K562 (cell line): ENCODE measurements around the gene CARMIL3. TPM values are rescaled to one million over a fixed set of nuclear protein-coding genes. Genes with fewer than 3 reads are reported as not detected.

ENCODE experiments used
- ATAC-seq: fragments of 200-7000 bp; cut with Tn5 transposase; 3 replicates; pipeline ENCODE4 v1.9.1; 2020; ENCODE audit warnings: moderate library complexity
- BruUV-seq: library from RNA; stranded (reverse); fragments of 400-500 nt; replicated peaks from 2 replicates; lab custom pipeline; 2021; lab: Mats Ljungman, UMichigan
- CTCF ChIA-PET: fragments of 300-600 bp; formaldehyde crosslinking; extraction: SDS; loops from one replicate; lab custom pipeline; 2021; ENCODE audit warnings: low intra/inter-chr PET ratio; lab: Yijun Ruan, JAX
- POLR2A ChIA-PET: fragments of 300-600, 350-650 bp; sonication (Branson Sonifier 250); formaldehyde crosslinking; extraction: SDS; loops from one replicate; lab custom pipeline; 2021; ENCODE audit warnings: antibody characterized with exemption, inconsistent platforms; lab: Yijun Ruan, JAX
- DNase-seq, 4 experiments: peaks; one replicate each; pipeline versions ENCODE4 v3.0.0 to v3.0.0-alpha.2; 2011 to 2018; ENCODE audit warnings: low spot score in 3 of 4, mixed read lengths in 3 of 4; ENCODE audit errors: extremely low read depth in 1 of 4
- FAIRE-seq: peaks from 2 replicates; lab custom pipeline; 2011; peaks lifted over from hg19 to GRCh38; lab: Jason Lieb, UNC
- H2AFZ ChIP-seq: 2 replicates; pipeline ENCODE4 v1.6.0; 2011; ENCODE audit warnings: low read depth, low read length, control low read depth, inconsistent platforms
- H3K27ac ChIP-seq: fragments of 200-600 bp; 3 replicates; pipeline ENCODE4 v1.8.0; 2011; ENCODE audit warnings: low read depth, mild to moderate bottlenecking, control low read depth, inconsistent platforms, low read length, moderate library complexity, mixed read lengths; ENCODE audit errors: extremely low read depth
- H3K27me3 ChIP-seq, 2 experiments: fragments of 300-600 bp in 1 of 2; 2 replicates in 1 of 2; 3 replicates in 1 of 2; pipeline versions ENCODE4 v1.6.0 to v1.8.0; 2011; ENCODE audit warnings: inconsistent platforms in 2 of 2, low read length in 2 of 2, mild to moderate bottlenecking in 1 of 2, mixed read lengths in 1 of 2, moderate library complexity in 1 of 2; ENCODE audit not compliant: control insufficient read depth in 2 of 2, insufficient read depth in 2 of 2
- H3K36me3 ChIP-seq: fragments of 300-600 bp; 3 replicates; pipeline ENCODE4 v1.8.0; 2011; ENCODE audit warnings: mild to moderate bottlenecking, low read length, inconsistent platforms; ENCODE audit not compliant: control insufficient read depth, insufficient read depth
- H3K4me1 ChIP-seq, 2 experiments: fragments of 200-600 bp in 1 of 2; replicated peaks in 1 of 2; 2 replicates in 1 of 2; 3 replicates in 1 of 2; pipeline versions ENCODE4 v1.5.1 to v1.8.0; 2011; ENCODE audit warnings: inconsistent platforms in 2 of 2, low read length in 2 of 2, mild to moderate bottlenecking in 1 of 2, mixed read lengths in 1 of 2, moderate library complexity in 1 of 2; ENCODE audit not compliant: control insufficient read depth in 2 of 2, insufficient read depth in 2 of 2
- H3K4me2 ChIP-seq: 2 replicates; pipeline ENCODE4 v1.6.1; 2011; ENCODE audit warnings: low read length, control low read depth, inconsistent platforms, mixed read lengths; ENCODE audit not compliant: insufficient read depth
- H3K4me3 ChIP-seq: fragments of 200-600 bp; sonication (generic), shearing (Covaris generic); 2 replicates; pipeline ENCODE4 v1.5.1; 2016; ENCODE audit warnings: control low read depth, inconsistent platforms
- H3K79me2 ChIP-seq: fragments of 200-600 bp; 3 replicates; pipeline ENCODE4 v1.8.0; 2011; ENCODE audit warnings: low read length, inconsistent platforms; ENCODE audit not compliant: control insufficient read depth, insufficient read depth
- H3K9ac ChIP-seq, 2 experiments: 2 replicates each; pipeline versions ENCODE4 v1.6.0 to v1.6.1; 2011; ENCODE audit warnings: low read depth in 2 of 2, low read length in 2 of 2, control low read depth in 1 of 2, inconsistent platforms in 1 of 2, mild to moderate bottlenecking in 1 of 2, mixed read lengths in 1 of 2; ENCODE audit not compliant: insufficient read depth in 1 of 2
- H3K9me1 ChIP-seq: one replicate; pipeline ENCODE4 v1.6.0; 2011; ENCODE audit warnings: inconsistent platforms, mild to moderate bottlenecking, low read length, moderate library complexity; ENCODE audit not compliant: control insufficient read depth, insufficient read depth
- H3K9me3 ChIP-seq: replicated peaks from 2 replicates; pipeline ENCODE4 v1.5.1; 2011; ENCODE audit warnings: low read depth, low read length, inconsistent platforms; ENCODE audit not compliant: control insufficient read depth, insufficient read depth
- H4K20me1 ChIP-seq: replicated peaks from 2 replicates; pipeline ENCODE4 v1.6.1; 2011; ENCODE audit warnings: low read length, inconsistent platforms, mixed read lengths; ENCODE audit not compliant: control insufficient read depth, insufficient read depth
- CBX2 ChIP-seq: fragments of 200-600 bp; sonication (generic); IDR thresholded peaks from one replicate; pipeline ENCODE4 v1.6.1; 2012; ENCODE audit warnings: mild to moderate bottlenecking, low read length, inconsistent platforms; ENCODE audit not compliant: insufficient read depth, poor library complexity, severe bottlenecking
- MTA1 ChIP-seq: fragments of 450-650 bp; IDR thresholded peaks from 2 replicates; pipeline ENCODE4 v1.6.1; 2017; ENCODE audit warnings: borderline replicate concordance
- PML ChIP-seq: IDR thresholded peaks from 2 replicates; pipeline ENCODE4 v1.6.1; 2012; ENCODE audit warnings: low read length, inconsistent platforms
- TEAD4 ChIP-seq, 2 experiments: sonication (generic) in 1 of 2; formaldehyde crosslinking in 1 of 2; IDR thresholded peaks; 2 replicates each; pipeline versions ENCODE4 v1.6.1 to v1.8.0; 2012 to 2022; ENCODE audit warnings: borderline replicate concordance in 1 of 2, inconsistent platforms in 1 of 2, low read length in 1 of 2, mild to moderate bottlenecking in 1 of 2, missing genetic modification reagents in 1 of 2
- YBX1 ChIP-seq: fragments of 450-650 bp; IDR thresholded peaks from 2 replicates; pipeline ENCODE4 v1.7.1; 2016; ENCODE audit warnings: mild to moderate bottlenecking
- ZBTB26 ChIP-seq: fragments of 450-650 bp; formaldehyde crosslinking; IDR thresholded peaks from 2 replicates; pipeline ENCODE4 v1.4.0; 2022; ENCODE audit warnings: missing genetic modification characterization
- ZNF140 ChIP-seq: fragments of 250-450 bp; sonication (Bioruptor Pico); IDR thresholded peaks from 2 replicates; pipeline ENCODE4 v1.8.0; 2021; ENCODE audit warnings: moderate library complexity, mild to moderate bottlenecking, inconsistent platforms
- ZNF318 ChIP-seq, 2 experiments: fragments of 450-650 bp; IDR thresholded peaks; 2 replicates each; pipeline ENCODE4 v1.6.1; 2016; ENCODE audit warnings: mild to moderate bottlenecking in 2 of 2, borderline replicate concordance in 1 of 2, low read depth in 1 of 2, moderate library complexity in 1 of 2
- ZNF77 ChIP-seq: fragments of 250-450 bp; sonication (Bioruptor Pico); IDR thresholded peaks from 2 replicates; pipeline ENCODE4 v1.5.0; 2020
- ZNF830 ChIP-seq: fragments of 250-450 bp; sonication (Bioruptor Pico); IDR thresholded peaks from 2 replicates; pipeline ENCODE4 v1.5.0; 2021; ENCODE audit warnings: mild to moderate bottlenecking
- WGBS: fragments of 100-300 bp; shearing (Covaris generic); methylation state at CpG from one replicate; pipeline ENCODE4 v1.1.6; 2016; ENCODE audit warnings: low coverage, mixed read lengths; ENCODE audit not compliant: insufficient coverage; ENCODE audit errors: missing lambda C conversion rate; 5-methylcytosine and 5-hydroxymethylcytosine counted together
- in situ Hi-C: fragments of 300-500 bp; cut with MboI; formaldehyde crosslinking; loops from 4 replicates; pipeline ENCODE4 v1.15.0; 2018; ENCODE audit warnings: inconsistent platforms, mixed read lengths
- intact Hi-C: fragments of 100-400 bp; cut with micrococcal nuclease; formaldehyde crosslinking; loops from 2 replicates; pipeline ENCODE4 v1.14.2; 2022
- polyA plus RNA-seq, 8 experiments: library from polyadenylated mRNA; depleted of rRNA in 4 of 8; stranded (reverse) in 5 of 8; unstranded in 3 of 8; fragments of >200 nt; fragmentation: Nextera tagmentation in 2 of 8; fragmentation: Illumina TruSeq in 1 of 8; extraction: Ambion mirVana in 2 of 8; extraction: Trizol in 1 of 8; gene quantifications; 2 replicates each; pipeline versions ENCODE4 v1.2.1 to v1.2.3, GENCODE V29; 2011 to 2014; ENCODE audit warnings: inconsistent platforms in 1 of 8, missing spikeins in 1 of 8
- total RNA-seq, 7 experiments: library from RNA; depleted of rRNA in 6 of 7; stranded (reverse); fragments of >200 nt in 6 of 7; fragmentation: Illumina TruSeq in 2 of 7; extraction: Trizol in 2 of 7; gene quantifications; 2 replicates each; pipeline versions ENCODE4 v1.2.1 to v1.2.3, GENCODE V29; 2011 to 2021; ENCODE audit warnings: low replicate concordance in 1 of 7

The CARMIL3 gene
- total and polyA plus RNA-seq, 9 of the 15 experiments (the other 6 are each of a cell fraction or from before 2014, with no cell fraction given) = 0.01 to 0.11 (median 0.05) TPM; not detected in 5

GRCh38 chr14:24057867-24058259 lies 6.1 kb downstream of the CARMIL3 start:
- FAIRE-seq (no peak), DNase-seq (no peak)
- WGBS = 20% methylated on average over 6 of the region's 14 CpGs
- intact Hi-C loops = loop anchor here (1.0 kb wide), 3 partner anchors 32 to 239 kb away; no protein-coding TSS in a partner anchor
- no peak for TF ChIP-seq PML
- no peak for TF ChIP-seq MTA1
- TF ChIP-seq ZNF318 (IDR thresholded peaks at IDR 0.05; ENCODE audit: borderline replicate concordance in 1 of 2, low read depth in 1 of 2) = no peak
- no peak for TF ChIP-seq ZNF140 (CRISPR knock-in tag)
- TF ChIP-seq YBX1 = no peak
- no peak for TF ChIP-seq ZNF77 (CRISPR knock-in tag)
- no peak for TF ChIP-seq ZNF830
- no peak for TF ChIP-seq CBX2
- no peak for TF ChIP-seq TEAD4 (IDR thresholded peaks at IDR 0.05; ENCODE audit: low read length)
- TF ChIP-seq TEAD4 (CRISPR knock-in tag; IDR thresholded peaks at IDR 0.05; ENCODE audit: borderline replicate concordance) = no peak
- no peak for TF ChIP-seq ZBTB26 (CRISPR knock-in tag)
- TF ChIP-seq, all 486 proteins: peak for 0
- H4K20me1 ChIP-seq = no peaks in the 10 kb centered on the region; the same call in 1 of the 2 replicates
- ATAC-seq = peak; percentile 11
- H3K4me3 ChIP-seq = no peak overlapping the region
- no peaks in the 10 kb centered on the region for H3K79me2 ChIP-seq
- H3K9me1 ChIP-seq = no peaks in the 10 kb centered on the region
- H3K9ac ChIP-seq = peak overlapping the region in 1 of 2 experiments; percentile 45; a peak in 1 of 4 replicates
- H3K27ac ChIP-seq = no peak overlapping the region
- ChIA-PET CTCF (interaction anchor here (0.5 to 1.6 kb wide), 8 partner anchors 24 to 240 kb away, joined by 3 to 10 read pairs (median 4); no protein-coding TSS in a partner anchor), POLR2A (interaction anchor here (0.8 to 3.6 kb wide), 5 partner anchors 12 to 56 kb away, joined by 3 to 12 read pairs (median 5); partner anchors contain the start of gene DCAF11)
- peaks cover 0 to 22% of the 10 kb centered on the region in 2 experiments; a peak in 2 of 5 replicates for H3K27me3 ChIP-seq
- H3K4me2 ChIP-seq = no peak overlapping the region
- in situ Hi-C loops = loop anchor here (5.0 to 10.0 kb wide), 2 partner anchors 34 to 377 kb away; partner anchors contain the start of gene PCK2
- H3K36me3 ChIP-seq = no peaks in the 10 kb centered on the region
- no peak overlapping the region for H2AFZ ChIP-seq
- peaks cover 5 to 9% of the 10 kb centered on the region in 2 experiments; a peak in 3 of 5 replicates for H3K4me1 ChIP-seq
- no TSS peak for BruUV-seq
- no peaks in the 10 kb centered on the region for H3K9me3 ChIP-seq
